GM18907 (cell line): ENCODE measurements around the gene NACA.

Source experiments
- ATAC-seq: cut with Tn5 transposase; IDR thresholded peaks from one replicate; pipeline ENCODE4 v1.9.1; 2021; ENCODE audit warnings: mild to moderate bottlenecking, moderate library complexity; ENCODE audit not compliant: unreplicated experiment

NACA gene

GRCh38 chr12:56694161-56694560 lies 30.9 kb downstream of the NACA start:
- ATAC-seq = no peak

GRCh38 chr12:56688846-56689109 lies 36.3 kb downstream of the NACA start:
- no peak for ATAC-seq

- peak; percentile 73 for ATAC-seq
These were observed 36.8 kb downstream of the NACA start, which contains the start of gene PTGES3 for GRCh38 chr12:56688129-56688845. TSS of gene PTGES3 (minus strand) at chr12:56688284. CDS start at chr12:56687999, 285 bp downstream.

- peak; percentile 42 for ATAC-seq
These were observed 37.6 kb downstream of the NACA start for GRCh38 chr12:56687223-56688128.

GRCh38 chr12:56684745-56685359 lies 40.2 kb downstream of the NACA start:
- ATAC-seq = no peak

GRCh38 chr12:56682323-56682722 lies 42.8 kb downstream of the NACA start:
- no peak for ATAC-seq

- no peak for ATAC-seq
These were observed 45.1 kb downstream of the NACA start for GRCh38 chr12:56679883-56680575.

- ATAC-seq = no peak
These were observed 46.2 kb downstream of the NACA start for GRCh38 chr12:56678852-56679251.

- ATAC-seq = no peak
These were observed 47.4 kb downstream of the NACA start for GRCh38 chr12:56677680-56678079.

- ATAC-seq = no peak
These were observed 48.1 kb downstream of the NACA start for GRCh38 chr12:56676851-56677580.

- no peak for ATAC-seq
These were observed 53.5 kb downstream of the NACA start for GRCh38 chr12:56671608-56672007.

- no peak for ATAC-seq
These were observed 54.3 kb downstream of the NACA start for GRCh38 chr12:56670836-56671235.

GRCh38 chr12:56668197-56668457 lies 57.0 kb downstream of the NACA start:
- no peak for ATAC-seq
